Psoas muscle (tissue), 8 donors: Measurements from ENCODE around the gene TKTL2. TPM values are rescaled to one million over a fixed set of nuclear protein-coding genes. Genes with fewer than 3 reads are reported as not detected.

Source experiments
- ATAC-seq, 4 donors: fragments of 200-7000 bp; cut with Tn5 transposase; one replicate each; pipeline ENCODE4 v1.9.1; 2020; ENCODE audit warnings: moderate library complexity in 3 of 4, mild to moderate bottlenecking in 2 of 4
- DNase-seq, 2 donors: peaks; one replicate each; pipeline ENCODE4 v3.0.0-alpha.2; 2020
- H3K27ac ChIP-seq: fragments of 200-600 bp; one replicate; pipeline ENCODE4 v1.8.0; 2022
- H3K27me3 ChIP-seq, 3 donors: fragments of 200-600 bp in 1 of 3; one replicate each; pipeline versions ENCODE4 v1.6.1 to v1.8.0; 2013 to 2022; ENCODE audit warnings: low read length in 2 of 3, mild to moderate bottlenecking in 2 of 3, moderate library complexity in 1 of 3; ENCODE audit not compliant: insufficient read depth in 3 of 3
- H3K36me3 ChIP-seq, 2 donors: fragments of 200-600 bp in 1 of 2; one replicate each; pipeline versions ENCODE4 v1.6.1 to v1.8.0; 2013 to 2022; ENCODE audit warnings: low read depth in 1 of 2, mild to moderate bottlenecking in 1 of 2, moderate library complexity in 1 of 2; ENCODE audit not compliant: insufficient read depth in 1 of 2
- H3K4me1 ChIP-seq: fragments of 200-600 bp; one replicate; pipeline ENCODE4 v1.8.0; 2022
- H3K4me3 ChIP-seq: fragments of 200-600 bp; one replicate; pipeline ENCODE4 v1.8.0; 2022; ENCODE audit warnings: mild to moderate bottlenecking
- H3K9me3 ChIP-seq: fragments of 200-600 bp; one replicate; pipeline ENCODE4 v1.8.0; 2022
- CTCF ChIP-seq: fragments of 200-600 bp; IDR thresholded peaks from one replicate; pipeline ENCODE4 v1.8.0; 2022; ENCODE audit warnings: antibody characterized with exemption
- WGBS, 3 donors: extraction: QIAGEN DNeasy Blood & Tissue Kit; methylation state at CpG; one replicate each; pipeline versions ENCODE4 v1.1.6 to v1.1.7; 2013; 5-methylcytosine and 5-hydroxymethylcytosine counted together
- intact Hi-C, 2 donors: fragments of 100-400 bp; cut with DNase I; formaldehyde crosslinking; loops; one replicate each; pipeline versions ENCODE4 v1.11.0 to v1.14.2; 2022
- polyA plus RNA-seq, 3 donors: library from polyadenylated mRNA; stranded (reverse); fragments of 200-250 nt; gene quantifications; one replicate each; pipeline ENCODE4 v1.2.3, GENCODE V29; 2013
- total RNA-seq, 4 donors: library from RNA; stranded (reverse); fragmentation: NEBNext Ultra II Directional in 2 of 4; extraction: Animal tissue kit (Norgen Biotek cat#: 25700) in 2 of 4; gene quantifications; one replicate each; pipeline versions ENCODE4 v1.2.1 to v1.2.4, GENCODE V29; 2021 to 2023
- donor health status: healthy with polysubstance abuse.
- donor health status: DM: no; HTN: no; CAD: no; lungs with moderate emphysema.
- donor health status: Bipolar disorder and iron deficiency.
- donor health status: healthy.
- donor health status: DM: yes; HTN: yes; CAD: no.
- donor health status: DM: no; HTN: no; CAD: no.
- donor health status: DM: no; HTN: no; CAD: no.
- donor health status: DM: yes; HTN: yes; CAD: no.

The TKTL2 gene
- total and polyA plus RNA-seq, 7 donors: not detected

- Histone ChIP-seq H3K4me3 (no peak overlapping the region), H3K36me3 (no peaks in the 10 kb centered on the region), H3K4me1 (no peaks in the 10 kb centered on the region), H3K27ac (no peak overlapping the region), H3K27me3 (no peaks in the 10 kb centered on the region), H3K9me3 (no peaks in the 10 kb centered on the region)
- no peak for TF ChIP-seq CTCF
- 61 to 65% (median 65%) methylated on average over 5 of the region's 5 CpGs for WGBS, 3 donors
- ATAC-seq (no peak), DNase-seq (no peak)
- intact Hi-C loops: no loop called here
These were observed 3.3 kb upstream of the TKTL2 start for GRCh38 chr4:163476761-163477438.

GRCh38 chr4:163474027-163474426 lies 473 bp upstream of the TKTL2 start:
- TF ChIP-seq CTCF: no peak
- Histone ChIP-seq H3K27ac (no peak overlapping the region), H3K27me3 (no peaks in the 10 kb centered on the region), H3K4me3 (no peak overlapping the region), H3K9me3 (no peaks in the 10 kb centered on the region), H3K4me1 (no peaks in the 10 kb centered on the region), H3K36me3 (no peaks in the 10 kb centered on the region)
- ATAC-seq (no peak), DNase-seq (no peak)
- WGBS, 3 donors: 91 to 94% (median 92%) methylated on average over 3 of the region's 3 CpGs
- intact Hi-C loops: no loop called here

GRCh38 chr4:163473130-163473529 lies 424 bp downstream of the TKTL2 start:
- intact Hi-C loops: no loop called here
- Histone ChIP-seq H3K4me3 (no peak overlapping the region), H3K27me3 (no peaks in the 10 kb centered on the region), H3K27ac (no peak overlapping the region), H3K9me3 (no peaks in the 10 kb centered on the region), H3K36me3 (no peaks in the 10 kb centered on the region), H3K4me1 (no peaks in the 10 kb centered on the region)
- WGBS, 3 donors: 91 to 94% (median 91%) methylated on average over 14 of the region's 14 CpGs
- ATAC-seq (no peak), DNase-seq (no peak)
- no peak for TF ChIP-seq CTCF

GRCh38 chr4:163470391-163470790 lies 3.2 kb downstream of the TKTL2 start:
- DNase-seq (no peak), ATAC-seq (no peak)
- no peaks in the 10 kb centered on the region for H3K36me3 ChIP-seq
- intact Hi-C loops: no loop called here
- TF ChIP-seq CTCF: no peak
- no peaks in the 10 kb centered on the region for H3K4me1 ChIP-seq
- 71 to 88% (median 82%) methylated on average over 3 of the region's 3 CpGs for WGBS, 3 donors
- no peaks in the 10 kb centered on the region for H3K9me3 ChIP-seq
- no peak overlapping the region for H3K27ac ChIP-seq
- peaks cover 0 to 2% (median 0%) of the 10 kb centered on the region in 3 donors for H3K27me3 ChIP-seq
- H3K4me3 ChIP-seq: no peak overlapping the region
